HL-60 (cell line): ENCODE data around the gene SYT10.

ENCODE experiments used
- DNase-seq, 2 experiments: peaks; one replicate each; pipeline ENCODE4 v3.0.0-alpha.2; 2010 to 2020; ENCODE audit warnings: low read depth in 1 of 2, low spot score in 1 of 2
- H3K27ac ChIP-seq: fragments of 250-450 bp; sonication (Bioruptor Pico); replicated peaks from 2 replicates; pipeline ENCODE4 v1.5.1; 2020; ENCODE audit warnings: mild to moderate bottlenecking, moderate library complexity
- H3K27me3 ChIP-seq: fragments of 250-450 bp; sonication (Bioruptor Pico); 2 replicates; pipeline ENCODE4 v1.5.1; 2021; ENCODE audit warnings: mild to moderate bottlenecking, moderate library complexity; ENCODE audit not compliant: insufficient read depth, poor library complexity, severe bottlenecking
- H3K4me3 ChIP-seq: replicated peaks from 2 replicates; pipeline ENCODE4 v1.5.1; 2011; ENCODE audit warnings: mild to moderate bottlenecking, control low read depth, low read length; ENCODE audit not compliant: insufficient read depth
- GABPA ChIP-seq: IDR thresholded peaks from 2 replicates; pipeline ENCODE4 v1.6.1; 2012; ENCODE audit warnings: low read depth

SYT10 gene

DNA sequence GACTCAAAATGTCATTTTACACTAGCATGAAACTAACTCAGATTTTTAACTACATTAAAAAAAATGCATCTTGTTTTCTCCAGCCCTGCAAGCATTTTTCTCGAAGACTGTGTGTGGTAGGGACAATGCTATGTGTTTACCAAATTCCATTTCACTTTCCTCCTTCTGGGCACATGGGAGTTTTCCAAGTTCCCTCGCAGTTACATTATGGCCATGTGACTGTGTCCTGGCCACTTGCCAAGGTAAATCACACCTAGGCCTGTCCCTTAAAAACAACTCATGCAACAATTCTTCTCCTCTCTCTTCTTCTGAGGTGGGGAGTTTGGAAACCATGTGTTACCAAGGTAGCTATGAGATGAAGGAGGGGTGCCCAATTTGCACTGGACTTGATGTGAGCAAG lies 108.7 kb downstream of the SYT10 start:
- Histone ChIP-seq H3K27me3 (no peaks in the 10 kb centered on the region), H3K4me3 (no peak overlapping the region), H3K27ac (no peak overlapping the region)
- no peak for TF ChIP-seq GABPA
- no peak for DNase-seq
